Adipocyte (in vitro differentiated cells): Measurements from ENCODE around the gene SEC63.
"Not testable (repeated sequence)": the region's sequence is repeated elsewhere in the genome, so short reads cannot be mapped to it uniquely, and the experiment has no call there.

Experiments
- DNase-seq: peaks from one replicate; pipeline ENCODE4 v3.0.0-alpha.2; 2015; ENCODE audit warnings: low read depth
- H3K27me3 ChIP-seq: replicated peaks from 2 replicates; pipeline ENCODE4 v1.7.0; 2013; ENCODE audit warnings: mild to moderate bottlenecking, low read length, moderate library complexity; ENCODE audit not compliant: control insufficient read depth, insufficient read depth
- H3K36me3 ChIP-seq: 2 replicates; pipeline ENCODE4 v1.7.0; 2013; ENCODE audit warnings: low read length, mild to moderate bottlenecking, moderate library complexity; ENCODE audit not compliant: control insufficient read depth, insufficient read depth, severe bottlenecking
- H3K4me1 ChIP-seq: 2 replicates; pipeline ENCODE4 v1.7.0; 2013; ENCODE audit warnings: mild to moderate bottlenecking, low read length, moderate library complexity; ENCODE audit not compliant: control insufficient read depth, insufficient read depth
- H3K4me3 ChIP-seq: 2 replicates; pipeline ENCODE4 v1.7.0; 2013; ENCODE audit warnings: mild to moderate bottlenecking, low read length, moderate library complexity
- H3K9ac ChIP-seq: 2 replicates; pipeline ENCODE4 v1.7.0; 2013; ENCODE audit warnings: mild to moderate bottlenecking, low read length, moderate library complexity
- H3K9me3 ChIP-seq: 2 replicates; pipeline ENCODE4 v1.7.0; 2013; ENCODE audit warnings: mild to moderate bottlenecking, low read length, moderate library complexity; ENCODE audit not compliant: control insufficient read depth

SEC63 gene

DNA sequence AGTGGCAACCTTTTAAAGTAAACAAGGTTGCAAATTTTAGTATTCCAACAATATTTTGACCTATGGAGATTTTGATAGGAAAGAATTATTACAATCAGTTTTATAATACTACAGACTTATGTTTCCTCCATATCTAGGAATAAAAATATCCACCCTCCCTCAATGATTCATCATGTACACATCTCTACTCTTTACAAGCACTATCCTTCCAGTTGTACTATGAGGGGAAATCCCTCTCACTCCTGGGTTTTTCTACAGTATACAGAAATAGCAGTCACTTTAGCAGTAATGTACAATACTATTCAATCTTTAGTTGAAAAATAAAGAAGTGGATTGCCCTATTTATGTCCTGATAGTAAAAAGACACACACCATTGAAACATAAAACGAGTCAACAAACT, 87.6 kb downstream of the SEC63 start:
- Histone ChIP-seq H3K9ac (no peak overlapping the region), H3K27me3 (no peaks in the 10 kb centered on the region), H3K4me1 (peaks cover 21% of the 10 kb centered on the region), H3K36me3 (peaks cover 51% of the 10 kb centered on the region), H3K9me3 (no peaks in the 10 kb centered on the region), H3K4me3 (no peak overlapping the region)
- peak; percentile 36 for DNase-seq

DNA sequence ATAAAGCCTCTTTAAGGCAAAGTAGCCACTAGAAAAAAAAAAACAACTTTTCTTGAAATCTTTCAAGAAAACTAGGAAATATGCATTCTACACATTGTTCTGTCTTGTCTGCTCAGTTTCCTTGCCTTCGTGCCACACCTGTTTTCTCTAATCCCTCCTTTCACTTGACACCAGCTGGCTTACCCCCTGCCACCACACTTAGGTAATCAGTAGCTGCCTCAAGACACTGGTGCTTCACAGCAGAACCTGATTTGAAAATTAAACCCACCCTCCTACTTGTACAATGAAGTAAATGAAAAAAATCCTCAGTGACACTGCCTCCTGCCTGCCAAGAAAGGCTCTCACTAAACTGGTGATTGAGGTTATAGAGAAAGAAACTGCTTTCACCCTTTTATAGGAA, 88.1 kb downstream of the SEC63 start:
- H3K9ac ChIP-seq, result no peak overlapping the region
- H3K9me3 ChIP-seq, result no peaks in the 10 kb centered on the region
- H3K27me3 ChIP-seq, result no peaks in the 10 kb centered on the region
- H3K36me3 ChIP-seq, result peaks cover 46% of the 10 kb centered on the region
- H3K4me3 ChIP-seq, result no peak overlapping the region
- no peak for DNase-seq
- peaks cover 21% of the 10 kb centered on the region for H3K4me1 ChIP-seq

DNA sequence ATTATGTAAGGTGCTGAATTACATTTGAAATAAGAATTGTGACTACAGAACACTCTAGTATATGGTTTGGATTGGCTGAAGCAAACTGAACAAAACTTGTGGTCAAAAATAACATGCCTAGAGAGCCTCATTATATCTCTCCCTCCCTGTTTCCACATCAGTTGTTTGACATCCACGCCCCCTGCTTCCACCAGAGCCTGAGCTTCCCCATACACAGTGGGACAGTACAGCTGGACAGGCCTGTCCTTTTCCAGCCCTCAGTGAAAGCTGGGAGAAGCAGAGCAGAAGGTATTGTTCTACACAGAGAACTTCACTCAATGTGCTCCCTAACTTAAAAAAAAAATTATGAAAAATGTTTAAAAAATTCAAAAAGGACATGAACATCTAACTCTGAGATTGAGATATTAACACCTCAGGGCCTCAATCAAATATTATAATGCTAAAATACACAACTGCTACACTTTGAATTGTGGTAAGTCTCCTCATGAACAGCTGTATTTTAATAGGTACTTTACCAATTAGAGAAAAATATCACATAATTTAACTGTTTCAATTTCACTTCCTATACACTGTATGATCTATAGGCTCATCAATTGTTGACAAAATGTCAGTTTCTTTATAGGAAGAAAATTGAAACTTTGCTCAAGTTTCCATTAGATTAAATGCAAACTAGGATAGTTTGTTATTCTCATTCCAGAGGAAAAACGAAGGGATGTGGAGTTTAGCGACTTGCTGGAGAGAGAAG, 89.0 kb downstream of the SEC63 start:
- H3K27me3 ChIP-seq, result no peaks in the 10 kb centered on the region
- peaks cover 21% of the 10 kb centered on the region for H3K4me1 ChIP-seq
- DNase-seq, result no peak
- peaks cover 41% of the 10 kb centered on the region for H3K36me3 ChIP-seq
- no peak overlapping the region for H3K9ac ChIP-seq
- no peaks in the 10 kb centered on the region for H3K9me3 ChIP-seq
- no peak overlapping the region for H3K4me3 ChIP-seq

DNA sequence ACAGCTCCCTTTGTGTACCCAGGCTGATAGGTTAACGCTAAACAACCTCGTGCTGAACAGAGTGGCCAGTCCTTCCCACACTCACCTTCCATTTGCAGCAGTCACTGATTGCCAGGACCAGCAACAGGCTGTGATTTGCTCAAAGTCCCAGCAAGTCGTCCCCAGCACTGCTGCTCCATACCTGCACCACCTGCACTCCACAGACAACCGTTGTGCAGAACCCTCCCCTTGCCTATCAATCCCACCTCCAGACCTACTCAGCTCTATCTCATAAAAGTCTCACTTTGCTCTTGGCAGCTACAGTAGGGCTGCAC, 90.7 kb downstream of the SEC63 start:
- no peak overlapping the region for H3K9ac ChIP-seq
- H3K27me3 ChIP-seq, result no peaks in the 10 kb centered on the region
- H3K9me3 ChIP-seq, result no peaks in the 10 kb centered on the region
- H3K4me3 ChIP-seq, result no peak overlapping the region
- peaks cover 15% of the 10 kb centered on the region for H3K4me1 ChIP-seq
- DNase-seq, result no peak
- peaks cover 34% of the 10 kb centered on the region for H3K36me3 ChIP-seq

DNA sequence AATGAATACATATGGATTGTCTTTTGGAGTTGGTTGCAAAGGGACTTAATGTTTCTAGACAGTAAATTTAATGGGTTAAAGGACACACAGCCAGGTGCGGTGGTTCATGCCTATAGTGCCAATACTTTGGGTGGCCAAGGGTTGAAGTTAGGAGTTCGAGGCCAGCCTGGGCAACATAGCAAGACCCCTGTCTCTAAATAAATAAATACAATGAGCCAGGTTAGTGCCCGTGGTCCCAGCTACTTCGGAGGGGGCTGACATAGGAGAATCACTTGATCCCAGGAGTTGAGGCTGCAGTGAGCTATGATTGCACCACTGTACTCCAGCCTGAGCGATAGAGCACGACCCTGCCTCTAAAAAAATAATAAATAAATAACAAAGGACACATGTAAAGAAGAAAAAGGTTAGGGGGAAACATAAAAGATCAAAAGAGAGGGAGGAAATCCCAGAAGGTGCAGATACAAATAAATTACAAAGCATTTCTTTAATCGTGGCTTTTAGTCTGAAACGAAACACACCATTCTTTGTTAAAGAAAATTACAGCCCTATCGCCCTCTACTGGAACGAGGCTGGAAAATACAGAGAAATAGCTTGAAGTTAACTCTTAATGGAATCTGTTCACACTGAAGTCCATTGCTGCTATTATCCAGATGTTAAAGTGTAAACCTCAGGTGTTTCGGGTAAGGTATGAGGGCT, 91.3 kb downstream of the SEC63 start:
- peaks cover 13% of the 10 kb centered on the region for H3K4me1 ChIP-seq
- peaks cover 30% of the 10 kb centered on the region for H3K36me3 ChIP-seq
- no peaks in the 10 kb centered on the region for H3K27me3 ChIP-seq
- H3K9me3 ChIP-seq, result no peaks in the 10 kb centered on the region
- peak; percentile 63 for DNase-seq
- H3K9ac ChIP-seq, result no peak overlapping the region
- H3K4me3 ChIP-seq, result no peak overlapping the region

DNA sequence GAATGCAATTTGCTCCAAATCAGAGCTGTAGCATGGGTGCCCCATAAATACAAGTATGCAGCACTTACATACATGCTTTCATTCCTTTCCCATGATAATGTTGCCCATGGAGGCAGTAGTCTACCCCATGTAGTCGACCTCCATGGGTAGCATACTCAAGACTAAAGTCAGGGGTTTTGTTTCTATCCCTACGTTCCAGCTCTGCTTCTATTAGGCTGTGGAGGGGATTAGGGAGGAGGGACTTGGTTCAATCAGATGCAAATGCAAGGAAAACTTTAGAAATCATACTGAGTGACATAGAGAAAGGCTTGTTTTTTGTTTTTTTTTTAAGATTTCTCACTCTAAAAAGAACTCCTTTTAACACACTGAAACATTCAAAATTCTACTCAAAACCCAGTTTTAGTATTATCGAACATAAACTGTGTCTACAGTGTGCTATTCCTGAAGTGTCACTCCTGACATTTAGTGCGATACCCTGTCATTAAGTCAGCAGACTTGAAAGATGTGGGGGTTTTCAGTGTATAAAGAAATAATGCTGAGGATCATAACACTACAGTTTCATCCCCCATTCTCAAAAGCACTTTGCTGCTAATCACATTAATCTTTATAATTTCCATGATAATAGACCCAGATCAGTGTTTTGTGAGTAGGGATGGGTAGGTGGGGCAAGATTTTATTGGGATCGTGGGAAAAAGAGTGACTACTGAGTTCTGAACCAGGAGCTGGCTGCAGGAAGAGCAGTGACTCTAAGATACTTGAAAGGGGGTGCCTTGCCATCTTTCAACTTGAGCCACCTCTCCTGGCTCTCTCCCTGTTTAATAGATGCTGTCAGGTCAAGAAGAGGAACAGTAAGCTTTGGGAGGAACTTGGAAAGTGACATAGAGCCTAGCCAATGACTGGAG, 93.5 kb downstream of the SEC63 start:
- Histone ChIP-seq H3K36me3 (peaks cover 8% of the 10 kb centered on the region), H3K9me3 (no peaks in the 10 kb centered on the region), H3K4me1 (no peaks in the 10 kb centered on the region), H3K4me3 (no peak overlapping the region), H3K27me3 (no peaks in the 10 kb centered on the region), H3K9ac (no peak overlapping the region)
- no peak for DNase-seq

DNA sequence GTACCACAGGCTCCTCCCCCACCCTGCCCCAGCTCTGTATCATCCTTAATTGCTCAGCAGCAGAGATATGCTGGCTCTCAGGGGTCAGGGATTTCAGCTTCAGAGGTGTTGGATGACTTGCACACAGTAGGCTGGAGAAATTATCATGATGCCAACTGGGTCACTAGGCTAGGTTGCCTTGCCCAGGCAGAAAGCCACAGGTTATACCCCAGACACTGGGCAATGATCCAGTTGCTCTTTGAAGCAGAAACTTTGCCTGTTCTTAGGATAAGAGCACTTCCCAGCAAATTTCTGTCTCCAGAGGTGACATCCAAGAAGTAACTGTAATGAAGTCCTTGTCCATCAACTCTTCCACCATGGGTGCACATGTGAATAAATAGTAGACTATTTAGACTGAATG, 95.6 kb downstream of the SEC63 start:
- Histone ChIP-seq H3K9ac (no peak overlapping the region), H3K36me3 (peaks cover 2% of the 10 kb centered on the region), H3K9me3 (no peaks in the 10 kb centered on the region), H3K4me3 (no peak overlapping the region), H3K27me3 (no peaks in the 10 kb centered on the region), H3K4me1 (no peaks in the 10 kb centered on the region)
- no peak for DNase-seq

DNA sequence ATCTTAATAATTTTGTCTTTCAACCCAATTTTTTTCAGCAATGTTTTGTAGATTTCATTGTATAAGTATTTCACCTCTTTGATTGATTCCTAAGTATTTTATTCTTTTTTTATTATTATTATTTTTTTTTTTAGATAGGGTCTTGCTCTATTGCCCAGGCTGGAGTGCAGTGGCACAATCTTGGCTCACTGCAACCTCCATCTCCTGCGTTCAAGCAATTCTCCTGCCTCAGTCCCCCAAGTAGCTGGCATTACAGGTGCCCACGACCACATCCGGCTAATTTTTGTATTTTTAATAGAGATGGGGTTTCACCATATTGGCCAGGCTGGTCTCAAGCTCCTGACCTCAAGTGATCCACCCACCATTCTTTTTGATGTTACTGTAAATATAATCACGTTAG, 97.0 kb downstream of the SEC63 start:
- H3K4me3 ChIP-seq, H3K9me3 ChIP-seq, H3K9ac ChIP-seq, DNase-seq, H3K27me3 ChIP-seq, H3K4me1 ChIP-seq, H3K36me3 ChIP-seq: not testable (repeated sequence)

DNA sequence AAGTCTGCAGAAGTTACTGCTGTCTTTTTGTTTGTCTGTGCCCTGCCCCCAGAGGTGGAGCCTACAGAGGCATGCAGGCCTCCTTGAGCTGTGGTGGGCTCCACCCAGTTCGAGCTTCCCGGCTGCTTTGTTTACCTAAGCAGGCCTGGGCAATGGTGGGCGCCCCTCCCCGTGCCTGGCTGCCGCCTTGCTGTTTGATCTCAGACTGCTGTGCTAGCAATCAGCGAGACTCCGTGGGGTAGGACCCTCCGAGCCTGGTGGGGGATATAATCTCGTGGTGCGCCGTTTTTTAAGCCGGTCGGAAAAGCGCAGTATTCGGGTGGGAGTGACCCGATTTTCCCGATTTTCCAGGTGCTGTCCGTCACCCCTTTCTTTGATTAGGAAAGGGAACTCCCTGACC, 97.9 kb downstream of the SEC63 start:
- not testable (repeated sequence) for DNase-seq, H3K4me1 ChIP-seq, H3K27me3 ChIP-seq, H3K4me3 ChIP-seq, H3K36me3 ChIP-seq, H3K9ac ChIP-seq, H3K9me3 ChIP-seq

DNA sequence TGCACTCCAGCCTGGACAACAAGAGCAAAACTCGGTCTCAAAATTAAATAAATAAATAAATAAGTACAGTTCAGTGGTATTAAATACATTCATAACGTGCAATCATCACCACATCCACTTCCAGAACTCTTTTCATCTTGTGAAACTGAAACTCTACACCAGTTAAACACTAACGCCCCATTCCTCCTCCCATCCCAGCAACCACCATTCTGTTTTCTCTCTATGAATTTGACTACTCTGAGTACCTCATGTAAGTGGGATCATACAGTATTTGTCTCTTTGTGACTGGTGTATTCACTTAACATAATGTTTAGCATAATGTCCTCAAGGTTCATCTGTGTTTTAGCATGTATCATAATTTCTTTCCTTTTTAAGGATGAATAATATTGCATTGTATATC, 104.8 kb downstream of the SEC63 start:
- H3K4me1 ChIP-seq, result peaks cover 4% of the 10 kb centered on the region
- H3K36me3 ChIP-seq, result no peaks in the 10 kb centered on the region
- no peak overlapping the region for H3K4me3 ChIP-seq
- H3K9ac ChIP-seq, result no peak overlapping the region
- no peaks in the 10 kb centered on the region for H3K27me3 ChIP-seq
- no peaks in the 10 kb centered on the region for H3K9me3 ChIP-seq
- no peak for DNase-seq

DNA sequence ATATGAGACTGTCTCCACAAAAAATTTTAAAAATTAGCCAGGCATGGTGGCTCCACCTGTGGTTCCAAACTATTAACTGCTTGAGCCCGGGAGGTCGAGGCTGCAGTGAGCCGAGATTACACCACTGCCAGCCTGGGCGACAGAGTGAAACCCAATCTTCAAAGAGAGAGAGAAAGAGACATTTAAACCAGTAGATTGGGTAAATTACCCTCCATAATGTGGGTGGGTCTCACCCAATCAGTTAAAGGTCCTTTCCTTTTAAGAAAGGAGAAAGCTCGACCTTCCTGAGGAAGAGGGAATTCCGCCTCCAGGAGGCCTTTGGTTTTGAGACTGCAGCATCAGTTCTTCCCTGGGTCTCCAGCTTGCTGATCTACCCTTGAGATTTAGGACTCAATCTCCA, 108.7 kb downstream of the SEC63 start:
- H3K36me3 ChIP-seq, result no peaks in the 10 kb centered on the region
- H3K27me3 ChIP-seq, result no peaks in the 10 kb centered on the region
- no peaks in the 10 kb centered on the region for H3K9me3 ChIP-seq
- no peak overlapping the region for H3K4me3 ChIP-seq
- no peak for DNase-seq
- H3K4me1 ChIP-seq, result peaks cover 4% of the 10 kb centered on the region
- no peak overlapping the region for H3K9ac ChIP-seq
